GM19397 (cell line): ENCODE results near the gene WNK2.
"Not testable (repeated sequence)": the region's sequence is repeated elsewhere in the genome, so short reads cannot be mapped to it uniquely, and the experiment has no call there.

Experiments
- ATAC-seq: cut with Tn5 transposase; IDR thresholded peaks from one replicate; pipeline ENCODE4 v1.9.1; 2021; ENCODE audit warnings: mild to moderate bottlenecking, moderate library complexity; ENCODE audit not compliant: unreplicated experiment

Gene WNK2

DNA sequence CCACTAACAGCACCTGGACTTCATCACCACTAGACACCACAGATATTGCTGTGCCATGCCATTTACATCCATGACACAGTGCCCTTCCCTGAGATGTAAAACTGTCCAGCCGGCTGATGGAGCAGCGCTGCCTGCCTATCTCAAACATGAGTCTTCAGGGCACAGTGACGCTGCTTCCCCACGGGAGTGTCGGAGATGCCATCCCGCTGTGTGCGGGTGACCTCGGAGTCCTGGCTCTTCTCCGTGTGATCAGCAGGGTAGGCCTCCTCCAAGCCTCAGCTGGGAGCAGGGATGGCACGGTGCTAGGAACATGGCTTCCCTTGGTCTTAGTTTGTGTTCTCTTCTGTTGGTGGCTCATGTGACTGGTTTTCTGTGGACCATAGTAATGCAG, 137.3 kb downstream of the WNK2 start:
- ATAC-seq = no peak

DNA sequence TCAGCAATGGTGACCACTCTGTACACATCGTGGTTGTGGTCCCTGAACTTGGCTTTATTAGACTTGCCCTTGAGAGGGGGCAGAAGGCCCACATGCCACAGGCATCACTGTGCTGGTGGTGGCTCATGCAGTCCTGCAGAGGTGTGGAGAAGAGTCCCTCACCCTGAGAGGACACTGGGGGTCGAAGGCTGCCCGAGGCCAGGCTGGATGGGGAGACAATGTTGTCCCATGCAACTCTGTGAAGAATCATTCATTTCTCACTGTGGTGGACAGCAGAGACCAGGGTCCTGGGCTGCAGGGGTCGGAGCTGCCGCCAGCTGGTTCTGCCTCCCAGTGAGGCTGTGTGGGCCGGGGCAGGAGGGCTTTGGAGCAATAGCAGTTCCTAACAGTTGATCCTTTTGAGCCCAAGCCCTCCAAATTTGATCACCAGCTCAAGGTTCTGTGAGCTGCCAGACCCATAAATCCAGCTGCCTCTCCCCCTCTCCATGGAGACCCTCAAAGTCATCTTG, 139.6 kb downstream of the WNK2 start:
- not testable (repeated sequence) for ATAC-seq

DNA sequence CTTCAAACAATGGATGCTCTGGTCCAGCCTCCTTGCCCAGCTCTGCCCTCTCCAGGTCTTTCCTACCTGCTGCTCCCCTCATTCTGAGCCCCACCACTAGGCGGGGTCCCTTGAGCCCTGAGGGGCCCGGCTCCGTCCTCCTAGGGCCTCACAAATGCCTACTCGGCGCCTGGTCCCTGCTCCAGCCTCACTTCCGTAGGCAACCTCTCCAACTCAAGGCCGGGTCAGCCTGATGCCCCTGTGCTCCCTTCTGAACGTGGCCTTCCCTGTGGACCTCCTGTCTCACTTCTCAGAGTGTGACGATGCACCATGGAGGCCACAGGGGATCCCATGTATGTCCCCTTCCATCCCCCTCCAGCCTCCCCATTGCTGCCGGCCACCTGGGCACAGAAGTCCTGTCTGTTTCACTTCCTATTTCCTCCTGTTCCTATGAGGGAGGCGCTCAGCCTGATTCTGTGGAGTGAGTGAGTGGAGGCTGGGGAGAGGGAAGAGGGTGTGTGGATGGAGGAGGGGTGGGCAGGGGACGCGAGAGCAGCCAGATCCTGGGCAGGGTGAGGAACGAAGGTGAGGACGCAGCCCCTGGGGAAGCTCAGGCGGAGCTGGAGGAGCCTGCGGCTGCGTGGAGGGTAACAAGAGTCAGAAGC, 140.4 kb downstream of the WNK2 start:
- no peak for ATAC-seq

DNA sequence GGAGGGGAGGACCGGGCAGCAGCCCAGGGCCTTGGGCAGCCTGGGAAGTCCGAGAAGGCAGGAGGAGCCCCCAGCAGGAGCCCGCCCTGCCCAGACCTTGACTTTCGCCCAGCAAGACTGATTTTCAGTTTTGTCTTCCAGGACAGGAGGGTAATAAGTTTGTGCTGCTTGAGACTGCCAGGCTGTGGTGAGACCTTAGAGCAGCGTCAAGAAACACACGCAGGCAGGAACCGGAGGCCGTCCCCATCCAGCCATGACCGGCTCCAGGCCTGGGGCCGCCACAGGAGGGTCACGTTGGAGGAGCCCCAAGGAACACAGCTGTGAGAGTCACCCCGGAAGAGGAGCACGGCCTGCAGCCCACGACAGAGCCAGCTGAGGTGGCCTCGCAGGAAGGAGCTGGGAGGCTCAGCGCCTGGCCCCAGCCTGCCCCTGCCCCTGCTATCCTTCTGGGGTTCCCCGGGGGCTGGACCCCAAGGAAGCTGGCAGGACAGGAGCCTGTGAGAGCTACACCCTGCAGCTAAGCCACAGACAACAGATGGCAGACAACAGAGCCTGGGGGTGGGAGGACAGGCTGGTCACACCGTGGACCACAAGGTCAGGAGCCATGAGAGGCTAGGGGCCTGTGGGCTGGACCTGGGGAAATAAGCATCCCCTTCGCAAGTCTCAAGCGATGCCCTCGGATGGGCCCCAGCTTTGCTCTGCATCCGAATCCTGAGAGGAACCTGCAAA, 141.5 kb downstream of the WNK2 start:
- ATAC-seq = no peak

DNA sequence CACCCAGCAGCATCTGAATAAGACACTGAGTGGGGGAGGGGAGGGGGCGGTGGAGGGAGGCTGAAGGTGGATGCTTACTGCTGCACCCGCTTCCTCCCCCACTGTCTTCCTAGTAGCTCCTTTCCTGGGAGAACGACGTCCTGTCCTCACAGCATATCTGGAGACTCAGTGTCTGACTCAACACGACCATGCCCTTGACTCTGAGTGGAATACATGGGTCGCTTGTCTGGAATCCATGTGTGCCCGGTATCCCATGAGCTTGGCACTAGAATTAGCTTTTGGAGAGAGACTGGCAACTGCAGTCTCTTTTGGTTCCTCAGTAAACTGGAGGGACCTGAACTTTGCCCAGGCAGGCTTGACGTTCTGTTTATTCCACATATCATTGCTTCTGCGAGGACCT, 142.1 kb downstream of the WNK2 start:
- ATAC-seq = no peak

DNA sequence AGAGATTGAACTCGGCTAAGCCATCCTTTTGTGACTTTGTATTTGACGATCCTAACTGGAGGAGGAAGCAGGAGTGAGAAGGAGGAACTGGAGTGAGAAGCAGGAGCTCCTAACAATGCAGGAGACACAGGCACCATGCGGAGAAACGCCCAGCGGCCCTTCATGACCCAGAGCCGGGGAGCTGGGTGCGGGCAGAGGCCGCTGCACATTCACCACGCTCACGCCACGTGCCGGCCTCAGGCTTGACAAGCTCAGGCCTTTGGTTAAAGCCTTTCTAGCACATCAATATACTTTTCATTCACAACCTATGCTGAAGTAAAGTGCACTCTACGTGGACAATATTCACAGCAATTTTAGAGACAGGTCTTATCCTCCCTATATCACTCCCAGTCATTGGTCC, 142.7 kb downstream of the WNK2 start:
- no peak for ATAC-seq

DNA sequence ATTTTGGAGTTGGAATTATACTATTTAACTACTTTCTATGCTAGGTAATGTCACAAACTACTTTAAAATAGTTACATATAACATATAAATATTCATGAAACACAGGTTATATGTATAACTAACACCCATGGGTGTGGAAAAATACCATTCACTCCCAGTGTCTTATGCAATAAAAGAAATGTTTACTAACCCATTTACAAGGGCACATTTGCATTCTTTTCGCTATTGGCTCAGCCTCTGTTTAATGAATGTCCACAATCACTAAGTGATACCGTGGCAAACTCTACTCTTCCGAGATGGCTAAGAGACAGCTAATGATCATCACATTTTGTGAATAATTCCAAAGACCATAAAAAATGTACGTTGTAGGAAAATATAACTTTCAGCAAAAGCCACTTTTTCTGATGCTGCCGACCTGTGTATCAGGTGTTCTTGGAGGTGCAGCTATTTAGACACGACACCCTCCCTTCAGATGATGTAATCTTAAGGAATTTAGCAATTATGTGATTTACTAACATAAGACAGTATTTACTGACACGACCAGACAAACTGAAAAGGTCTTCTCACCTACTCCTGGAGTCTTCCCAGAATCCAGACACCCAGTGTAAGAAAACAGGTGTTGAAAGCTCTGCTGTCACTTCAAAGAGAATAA, 145.8 kb downstream of the WNK2 start:
- no peak for ATAC-seq

DNA sequence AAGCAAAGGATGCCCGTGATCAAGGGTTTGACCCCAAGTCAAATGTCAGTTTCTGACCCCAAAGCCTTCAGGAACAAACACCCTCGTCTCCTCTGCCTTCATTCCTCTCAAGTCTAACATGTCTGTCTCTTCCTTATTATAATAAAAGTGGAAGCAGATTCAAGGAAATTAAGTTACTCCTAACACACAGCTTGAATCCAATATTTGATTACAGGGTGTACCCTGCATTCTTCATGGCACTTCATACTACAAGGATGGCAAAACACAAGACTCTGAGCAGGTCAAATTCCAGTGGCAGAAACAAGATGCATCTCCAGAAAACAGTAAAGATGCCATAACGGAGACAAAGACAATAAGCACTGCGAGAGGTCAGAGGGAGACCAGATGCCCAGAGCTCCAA, 148.4 kb downstream of the WNK2 start:
- ATAC-seq = no peak

DNA sequence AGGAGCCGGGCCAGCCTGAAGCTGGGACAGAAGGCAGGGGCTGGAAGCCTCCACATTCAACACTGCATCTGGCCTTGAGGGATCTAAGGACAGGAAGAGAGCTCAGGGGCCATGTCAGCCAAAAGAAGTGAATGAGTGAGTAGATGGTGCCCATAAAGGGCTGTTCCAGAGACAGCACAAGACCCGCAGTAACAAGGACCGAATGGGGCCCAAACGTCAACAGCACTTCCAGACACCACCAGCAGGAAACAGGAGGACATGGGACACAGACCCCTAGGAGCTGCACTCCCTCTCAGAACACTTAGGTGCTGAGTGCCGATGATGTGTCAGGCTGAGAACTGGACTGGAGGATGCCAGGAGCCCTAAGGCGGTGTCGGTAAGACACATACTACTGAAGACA, 152.8 kb downstream of the WNK2 start:
- no peak for ATAC-seq

DNA sequence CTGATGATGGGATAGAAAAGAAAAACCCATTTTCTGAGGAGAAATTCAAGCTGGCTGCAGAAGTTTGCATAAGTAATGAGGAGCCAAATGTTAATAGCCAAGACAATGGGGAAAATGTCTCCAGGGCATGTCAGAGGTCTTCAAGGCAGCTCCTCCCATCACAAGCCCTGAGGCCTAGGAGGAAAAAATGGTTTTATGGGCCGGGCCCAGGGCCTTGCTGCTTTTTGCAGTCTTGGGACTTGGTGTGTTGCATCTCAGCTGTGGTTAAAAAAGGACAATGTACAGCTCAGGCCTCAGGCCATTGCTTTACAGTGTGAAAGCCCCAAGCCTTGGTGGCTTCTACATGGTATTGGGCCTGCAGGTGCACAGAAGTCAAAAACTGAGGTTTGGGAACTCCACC, 154.3 kb downstream of the WNK2 start:
- ATAC-seq = not testable (repeated sequence)

DNA sequence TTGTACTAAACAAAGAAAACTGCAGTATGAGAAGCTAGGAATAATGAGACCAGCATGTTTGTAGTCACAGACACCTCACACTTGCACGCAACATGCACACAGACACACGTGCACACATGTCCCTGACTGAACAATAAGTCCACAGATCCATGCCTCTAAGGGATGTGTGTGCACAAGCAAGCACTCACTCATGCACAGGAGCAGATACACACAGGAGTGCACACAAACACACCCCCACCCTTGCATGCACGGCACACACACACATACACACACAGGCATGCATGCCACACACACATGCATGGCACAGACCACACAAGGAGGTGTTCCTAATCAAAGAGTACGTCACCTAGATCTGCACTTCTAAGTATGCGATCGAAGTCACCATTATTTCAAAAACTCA, 156.2 kb downstream of the WNK2 start:
- no peak for ATAC-seq

DNA sequence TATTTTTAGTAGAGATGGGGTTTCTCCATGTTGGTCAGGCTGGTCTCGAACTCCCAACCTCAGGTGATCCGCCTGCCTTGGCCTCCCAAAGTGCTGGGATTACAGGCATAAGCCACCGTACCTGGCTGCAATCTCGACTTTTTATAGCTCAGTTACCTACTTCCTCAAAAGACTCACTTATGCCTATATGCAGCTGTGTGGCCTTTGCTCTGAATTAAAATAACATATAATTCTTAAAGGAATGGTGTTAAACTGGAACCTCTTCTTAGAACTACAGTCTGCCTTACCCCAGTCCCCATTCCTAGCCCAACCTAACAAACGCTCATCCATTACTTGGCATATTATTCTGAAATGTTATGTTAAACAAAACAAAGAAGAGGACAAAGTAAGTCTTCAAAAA, 157.9 kb downstream of the WNK2 start:
- not testable (repeated sequence) for ATAC-seq

DNA sequence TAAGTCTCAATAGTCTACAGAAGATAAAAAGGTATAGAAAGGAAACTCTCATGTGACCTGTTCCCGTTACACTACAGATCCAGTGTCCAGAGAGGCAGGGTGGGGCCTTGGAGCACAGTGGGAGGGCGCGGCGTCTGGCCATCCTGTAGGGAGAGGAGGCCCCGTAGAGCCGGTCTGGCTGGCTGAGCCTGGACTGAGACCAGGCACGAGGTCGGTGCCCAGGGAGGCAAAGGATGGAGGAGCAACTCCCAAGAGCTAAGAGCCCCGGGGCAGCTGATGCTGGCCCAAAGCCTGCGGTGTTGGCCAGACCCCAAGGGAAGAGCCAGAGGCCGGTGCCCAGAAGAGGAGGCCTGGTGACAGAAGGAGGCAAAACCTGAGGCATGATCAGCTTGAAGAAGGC, 158.5 kb downstream of the WNK2 start:
- ATAC-seq = not testable (repeated sequence)

DNA sequence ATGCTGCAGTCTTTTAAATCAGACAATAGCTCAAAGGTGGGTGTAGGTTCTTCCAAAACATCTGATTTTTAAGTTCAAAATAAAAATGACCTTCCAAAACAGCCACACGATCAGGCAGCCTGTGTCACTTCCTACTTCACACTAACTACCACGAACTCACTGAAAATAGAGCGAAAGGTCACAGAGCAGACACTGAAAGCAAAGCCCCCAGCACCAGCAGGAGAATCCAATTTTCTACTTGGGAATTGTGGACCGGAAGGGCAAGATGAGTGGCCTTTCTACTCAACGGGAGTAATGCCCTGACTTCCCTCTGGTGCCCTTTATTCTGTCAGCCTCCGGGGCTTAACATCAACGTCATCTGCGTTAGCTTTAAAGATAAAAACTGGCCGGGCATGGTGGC, 159.7 kb downstream of the WNK2 start:
- no peak for ATAC-seq

DNA sequence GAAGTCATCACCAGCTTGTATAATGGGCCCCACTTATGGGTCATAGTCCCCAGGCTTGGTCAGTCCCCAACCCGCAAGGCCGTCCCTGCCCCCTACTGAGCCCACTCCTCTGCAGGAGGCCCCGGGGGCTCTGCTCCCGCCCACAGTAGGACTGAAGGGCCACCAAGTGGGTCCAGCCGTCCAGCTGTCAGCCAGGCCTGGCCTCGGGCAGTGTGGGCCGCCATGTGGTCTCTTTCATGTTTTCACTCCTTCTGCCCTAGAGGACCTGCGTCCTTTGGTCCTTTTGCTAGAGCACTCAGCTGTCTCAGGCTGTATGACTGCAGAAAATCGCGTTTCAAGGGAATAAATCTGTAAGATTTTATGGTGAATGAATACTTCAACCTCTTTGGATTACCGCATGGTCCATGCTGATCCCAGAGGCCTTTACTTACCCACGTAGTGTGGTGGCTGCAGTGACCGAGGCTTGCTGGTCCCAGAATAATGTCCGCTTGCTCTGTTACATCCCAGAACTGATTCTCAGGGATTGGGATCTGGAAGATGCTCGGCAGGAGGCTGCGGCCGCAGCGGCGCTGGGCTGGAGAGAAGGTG, 161.8 kb downstream of the WNK2 start:
- no peak for ATAC-seq

DNA sequence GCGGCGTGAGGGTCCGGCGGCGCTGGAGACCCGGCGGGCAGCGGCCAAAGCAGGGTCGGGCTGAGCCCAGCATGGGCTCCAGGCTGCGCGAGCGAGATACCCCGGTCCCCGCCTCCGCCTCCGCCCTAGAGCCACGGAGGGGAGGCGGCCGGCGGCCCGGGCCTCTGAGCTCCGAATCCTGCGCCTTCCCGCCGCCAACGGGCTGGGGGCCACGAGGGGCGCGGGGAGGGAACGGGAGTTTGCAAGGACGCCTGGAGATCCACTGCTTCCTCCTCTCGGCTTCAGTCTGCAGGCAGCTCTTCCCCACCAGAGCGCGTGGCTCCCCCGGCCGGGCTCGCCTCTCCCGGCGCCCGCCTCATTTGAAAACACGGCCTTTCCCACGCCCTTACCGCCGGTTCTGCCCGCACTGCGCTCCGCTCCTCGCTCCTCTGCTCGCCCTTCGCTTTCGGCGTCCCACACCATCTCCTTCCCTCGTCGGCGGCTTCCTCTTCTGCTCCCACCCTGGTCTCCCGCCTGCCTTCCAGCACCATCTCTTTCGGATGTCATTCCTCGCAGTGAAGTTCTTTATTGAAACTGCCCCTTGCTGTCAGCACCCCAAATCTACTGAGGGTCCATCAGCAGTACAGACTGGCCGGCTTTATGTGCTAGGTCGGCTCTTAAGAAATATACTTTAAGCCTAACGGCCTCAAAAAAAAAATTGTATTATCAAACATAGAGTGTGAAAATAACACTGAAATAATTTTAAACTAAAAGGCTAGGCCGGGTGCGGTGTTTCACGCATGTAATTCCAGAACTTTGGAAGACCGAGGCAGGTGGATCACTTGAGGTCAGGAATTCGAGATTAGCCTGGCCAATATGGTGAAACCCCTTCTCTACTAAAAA, 162.5 kb downstream of the WNK2 start:
- no peak for ATAC-seq

DNA sequence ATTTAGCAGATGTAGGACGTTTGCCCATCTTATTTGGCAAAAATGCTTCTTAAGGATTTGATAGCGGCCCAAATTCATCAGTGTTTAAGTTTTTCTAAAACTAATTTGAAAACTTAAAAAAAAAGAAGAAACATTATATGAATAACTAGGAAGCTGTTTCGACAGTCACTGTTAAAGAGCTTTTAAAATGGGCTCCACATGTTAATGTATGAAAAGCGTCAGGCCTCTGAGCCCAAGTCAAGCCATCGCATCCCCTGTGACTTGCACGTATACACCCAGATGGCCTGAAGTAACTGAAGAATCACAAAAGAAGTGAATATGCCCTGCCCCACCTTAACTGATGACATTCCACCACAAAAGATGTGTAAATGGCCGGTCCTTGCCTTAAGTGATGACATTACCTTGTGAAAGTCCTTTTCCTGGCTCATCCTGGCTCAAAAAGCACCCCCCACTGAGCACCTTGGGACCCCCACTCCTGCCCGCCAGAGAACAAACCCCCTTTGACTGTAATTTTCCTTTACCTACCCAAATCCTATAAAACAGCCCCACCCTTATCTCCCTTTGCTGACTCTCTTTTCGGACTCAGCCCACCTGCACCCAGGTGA, 163.5 kb downstream of the WNK2 start:
- ATAC-seq = not testable (repeated sequence)

DNA sequence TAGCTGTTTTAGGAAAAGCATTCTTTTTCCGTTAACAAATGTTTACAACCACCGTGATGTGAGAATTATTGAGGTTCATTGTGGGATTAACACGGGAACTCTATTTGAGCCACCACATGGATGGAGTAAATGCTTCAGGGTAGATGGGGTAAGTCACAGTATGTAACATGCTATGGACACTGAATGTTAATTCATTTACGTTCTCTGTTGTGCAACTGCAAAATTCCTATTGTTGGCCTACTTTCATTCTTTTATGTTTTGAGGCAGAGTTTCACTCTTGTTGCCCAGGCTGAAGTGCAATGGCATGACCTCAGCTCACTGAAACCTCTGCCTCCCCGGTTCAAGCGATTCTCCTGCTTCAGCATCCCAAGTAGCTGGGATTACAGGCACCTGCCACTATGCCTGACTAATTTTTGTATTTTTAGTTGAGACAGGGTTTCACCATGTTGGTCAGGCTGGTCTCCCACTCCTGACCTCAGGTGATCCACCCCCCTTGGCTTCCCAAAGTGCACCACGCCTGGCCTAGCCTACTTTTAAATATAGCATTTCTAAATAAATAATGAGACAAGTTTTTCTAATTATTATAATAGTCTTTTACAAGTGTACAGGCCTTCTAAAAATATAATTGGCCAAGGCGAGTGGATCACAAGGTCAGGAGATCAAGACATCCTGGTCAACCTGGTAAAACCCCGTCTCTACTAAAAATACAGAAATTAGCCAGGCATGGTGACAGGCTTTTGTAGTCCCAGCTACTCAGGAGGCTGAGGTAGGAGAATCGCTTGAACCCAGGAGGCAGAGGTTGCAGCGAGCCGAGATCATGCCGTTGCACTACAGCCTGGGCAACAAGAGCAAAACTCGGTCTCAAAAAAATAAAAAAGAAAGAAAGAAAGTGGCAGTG, 169.7 kb downstream of the WNK2 start:
- not testable (repeated sequence) for ATAC-seq

DNA sequence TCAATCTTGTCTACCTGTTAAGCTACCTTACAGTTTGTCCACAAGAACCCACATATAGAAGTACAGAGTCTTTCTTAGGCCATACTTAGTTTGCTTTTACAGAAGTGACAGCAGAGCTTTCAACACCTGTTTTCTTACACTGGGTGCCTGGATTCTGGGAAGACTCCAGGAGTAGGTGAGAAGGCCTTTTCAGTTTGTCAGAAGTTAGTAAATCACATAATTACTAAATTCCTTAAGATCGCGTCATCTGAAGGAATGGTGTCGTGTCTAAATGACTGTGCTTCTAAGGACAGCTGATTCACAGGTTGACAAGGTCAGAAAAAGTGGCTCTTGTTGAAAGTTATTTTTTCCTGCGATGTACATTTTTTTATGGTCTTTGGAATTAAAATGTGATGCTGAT, 170.5 kb downstream of the WNK2 start:
- no peak for ATAC-seq
